ENCODE data around the gene DNAL4. TPM values are rescaled to one million over a fixed set of nuclear protein-coding genes. Genes with fewer than 3 reads are reported as not detected.

DNAL4 gene
- total RNA-seq, 1 donor from 2014 or later = 13.2 TPM

GRCh38 chr22:38784035-38784434 lies 9.9 kb downstream of the DNAL4 start:
- no peak for ATAC-seq

GRCh38 chr22:38783095-38783615 lies 10.8 kb downstream of the DNAL4 start:
- no peak for ATAC-seq

- ATAC-seq = peak; percentile 19
Observed at GRCh38 chr22:38782402-38783094, 11.4 kb downstream of the DNAL4 start.

- no peak for ATAC-seq
Observed at GRCh38 chr22:38781033-38781432, 12.9 kb downstream of the DNAL4 start.

GRCh38 chr22:38777087-38777671 lies 16.8 kb downstream of the DNAL4 start:
- ATAC-seq = no peak

GRCh38 chr22:38776086-38776485 lies 17.9 kb downstream of the DNAL4 start:
- no peak for ATAC-seq

- no peak for ATAC-seq
Observed at GRCh38 chr22:38775656-38776055, 18.3 kb downstream of the DNAL4 start.

GRCh38 chr22:38774496-38775166 lies 19.3 kb downstream of the DNAL4 start:
- peak; percentile 18 for ATAC-seq

GRCh38 chr22:38773363-38773946 lies 20.5 kb downstream of the DNAL4 start:
- no peak for ATAC-seq

GRCh38 chr22:38772623-38772873 lies 21.4 kb downstream of the DNAL4 start:
- no peak for ATAC-seq

- ATAC-seq = no peak
Observed at GRCh38 chr22:38770257-38770949, 23.5 kb downstream of the DNAL4 start.

GRCh38 chr22:38768036-38768435 lies 25.9 kb downstream of the DNAL4 start:
- no peak for ATAC-seq

- no peak for ATAC-seq
Observed at GRCh38 chr22:38767313-38767712, 26.6 kb downstream of the DNAL4 start.

- peak; percentile 61 for ATAC-seq
Observed at GRCh38 chr22:38766076-38766777, 27.7 kb downstream of the DNAL4 start.

GRCh38 chr22:38762551-38762983 lies 31.4 kb downstream of the DNAL4 start:
- no peak for ATAC-seq

- peak; percentile 15 for ATAC-seq
Observed at GRCh38 chr22:38761202-38762162, 32.5 kb downstream of the DNAL4 start.

- ATAC-seq = no peak
Observed at GRCh38 chr22:38760477-38761201, 33.3 kb downstream of the DNAL4 start.

GRCh38 chr22:38759005-38759404 lies 34.9 kb downstream of the DNAL4 start:
- no peak for ATAC-seq

- ATAC-seq = no peak
Observed at GRCh38 chr22:38758276-38758945, 35.5 kb downstream of the DNAL4 start.

GRCh38 chr22:38757464-38757757 lies 36.5 kb downstream of the DNAL4 start:
- no peak for ATAC-seq
